Activated naive CD4-positive, alpha-beta T cell treated with anti-CD3 and anti-CD28 coated beads for 36 hours (primary cell): Measurements from ENCODE around the gene NUFIP1. TPM values are rescaled to one million over a fixed set of nuclear protein-coding genes. Genes with fewer than 3 reads are reported as not detected.

Experiments used
- CTCF ChIA-PET: fragments of 350-600 bp; sonication (Branson Sonifier 250); formaldehyde crosslinking; loops from one replicate; lab custom pipeline; 2021; ENCODE audit warnings: antibody characterized with exemption; lab: Charles Lee
- DNase-seq: peaks from one replicate; pipeline ENCODE4 v3.0.0-alpha.2; 2020
- H3K27ac Mint-ChIP-seq: one replicate; pipeline ENCODE4 v1.8.0; 2021; ENCODE audit warnings: mild to moderate bottlenecking, mixed read lengths
- H3K27me3 Mint-ChIP-seq: one replicate; pipeline ENCODE4 v1.8.0; 2021; ENCODE audit warnings: low read depth, mixed read lengths
- H3K36me3 Mint-ChIP-seq: one replicate; pipeline ENCODE4 v1.8.0; 2021; ENCODE audit warnings: low read depth, mixed read lengths
- H3K4me1 Mint-ChIP-seq: one replicate; pipeline ENCODE4 v1.8.0; 2021; ENCODE audit warnings: low read depth, mixed read lengths
- H3K4me3 Mint-ChIP-seq: one replicate; pipeline ENCODE4 v1.8.0; 2021; ENCODE audit warnings: mild to moderate bottlenecking, moderate library complexity, mixed read lengths
- H3K9me3 Mint-ChIP-seq: one replicate; pipeline ENCODE4 v1.8.0; 2021; ENCODE audit warnings: mixed read lengths
- intact Hi-C: fragments of 100-400 bp; cut with micrococcal nuclease; formaldehyde crosslinking; loops from one replicate; pipeline ENCODE4 v1.15.1; 2023
- total RNA-seq, 2 experiments: library from RNA; stranded (reverse); gene quantifications; one replicate each; pipeline ENCODE4 v1.2.3, GENCODE V29; 2021

The NUFIP1 gene
- total RNA-seq, 2 experiments from 2014 or later, result 7.2 to 8.9 TPM

- CTCF ChIA-PET, result interaction anchor here (0.7 to 2.0 kb wide), 2 partner anchors 8 to 410 kb away, joined by 3 to 4 read pairs; no protein-coding TSS in a partner anchor
- Mint-ChIP-seq H3K27ac (no peak overlapping the region), H3K4me3 (no peak overlapping the region), H3K4me1 (no peaks in the 10 kb centered on the region), H3K9me3 (no peaks in the 10 kb centered on the region), H3K36me3 (no peaks in the 10 kb centered on the region), H3K27me3 (no peaks in the 10 kb centered on the region)
- DNase-seq, result no peak
- intact Hi-C loops, result no loop called here
Measured at GRCh38 chr13:44894001-44894770, 95.1 kb downstream of the NUFIP1 start.

Other genes with a start within 250 kb of the NUFIP1 start
- gene GPALPP1, start 67 bp upstream of the NUFIP1 start, total RNA-seq, result 10 to 100 TPM; 25.0 to 26.9 TPM
- 10 to 100 TPM; 21.3 to 22.4 TPM for gene GTF2F2, start 131.0 kb upstream of the NUFIP1 start, total RNA-seq
- not detected for gene KCTD4, start 211.6 kb upstream of the NUFIP1 start, total RNA-seq